Smooth muscle cell (in vitro differentiated cells): ENCODE data around the gene SPEM1. TPM values are rescaled to one million over a fixed set of nuclear protein-coding genes. Genes with fewer than 3 reads are reported as not detected.

Experiments used
- DNase-seq: peaks from one replicate; lab custom pipeline; 2025; ENCODE audit not compliant: unreplicated experiment; lab: John Stamatoyannopoulos, UW
- H2AFZ ChIP-seq: fragments of 200-600 bp; sonication (generic); 2 replicates; pipeline ENCODE4 v1.6.0; 2016; ENCODE audit warnings: antibody characterized with exemption, low read depth, mild to moderate bottlenecking
- H3F3A ChIP-seq: fragments of 200-600 bp; sonication (generic); 2 replicates; pipeline ENCODE4 v1.6.0; 2017; ENCODE audit warnings: antibody characterized with exemption, low read depth
- H3K27ac ChIP-seq: fragments of 200-600 bp; sonication (generic); 2 replicates; pipeline ENCODE4 v1.5.1; 2016; ENCODE audit warnings: low read depth, mild to moderate bottlenecking
- H3K27me3 ChIP-seq: fragments of 200-600 bp; sonication (generic); 2 replicates; pipeline ENCODE4 v1.6.1; 2016; ENCODE audit warnings: low read depth, mild to moderate bottlenecking
- H3K36me3 ChIP-seq: fragments of 200-600 bp; sonication (generic); 2 replicates; pipeline ENCODE4 v1.5.1; 2016; ENCODE audit warnings: low read depth
- H3K4me1 ChIP-seq: fragments of 200-600 bp; sonication (generic); 2 replicates; pipeline ENCODE4 v1.5.1; 2016; ENCODE audit warnings: low read depth
- H3K4me2 ChIP-seq: fragments of 200-600 bp; sonication (generic); 2 replicates; pipeline ENCODE4 v1.6.0; 2016; ENCODE audit warnings: mild to moderate bottlenecking
- H3K4me3 ChIP-seq: fragments of 200-600 bp; sonication (generic); 2 replicates; pipeline ENCODE4 v1.5.1; 2016; ENCODE audit warnings: mild to moderate bottlenecking
- H3K79me2 ChIP-seq: fragments of 200-600 bp; sonication (generic); 2 replicates; pipeline ENCODE4 v1.6.0; 2016; ENCODE audit warnings: low read depth, mild to moderate bottlenecking
- H3K9ac ChIP-seq: fragments of 200-600 bp; sonication (generic); 2 replicates; pipeline ENCODE4 v1.6.0; 2016; ENCODE audit warnings: low read depth
- H3K9me3 ChIP-seq: fragments of 200-600 bp; sonication (generic); replicated peaks from 2 replicates; pipeline ENCODE4 v1.5.1; 2016; ENCODE audit warnings: low read depth
- H4K20me1 ChIP-seq: fragments of 200-600 bp; sonication (generic); 2 replicates; pipeline ENCODE4 v1.6.0; 2016; ENCODE audit warnings: low read depth
- WGBS: methylation state at CpG from one replicate; pipeline ENCODE4 v1.1.7; 2016; ENCODE audit warnings: low lambda C conversion rate; 5-methylcytosine and 5-hydroxymethylcytosine counted together
- polyA plus RNA-seq: library from polyadenylated mRNA; unstranded; fragments of >200 nt; fragmentation: Nextera tagmentation; extraction: Ambion mirVana; gene quantifications from 2 replicates; pipeline ENCODE4 v1.2.1, GENCODE V29; 2016
- total RNA-seq: library from RNA; depleted of rRNA; stranded (reverse); fragments of >200 nt; gene quantifications from 2 replicates; pipeline ENCODE4 v1.2.3, GENCODE V29; 2014
- TF ChIP-seq, protein P1 (sequence below): fragments of 200-600 bp; sonication (generic); IDR thresholded peaks from 2 replicates; pipeline ENCODE4 v1.5.1; 2017; ENCODE audit warnings: borderline replicate concordance, mild to moderate bottlenecking, antibody characterized with exemption; ENCODE audit not compliant: insufficient read depth, poor library complexity, severe bottlenecking

The SPEM1 gene
- total and polyA plus RNA-seq, 2 experiments from 2014 or later = not detected

DNA sequence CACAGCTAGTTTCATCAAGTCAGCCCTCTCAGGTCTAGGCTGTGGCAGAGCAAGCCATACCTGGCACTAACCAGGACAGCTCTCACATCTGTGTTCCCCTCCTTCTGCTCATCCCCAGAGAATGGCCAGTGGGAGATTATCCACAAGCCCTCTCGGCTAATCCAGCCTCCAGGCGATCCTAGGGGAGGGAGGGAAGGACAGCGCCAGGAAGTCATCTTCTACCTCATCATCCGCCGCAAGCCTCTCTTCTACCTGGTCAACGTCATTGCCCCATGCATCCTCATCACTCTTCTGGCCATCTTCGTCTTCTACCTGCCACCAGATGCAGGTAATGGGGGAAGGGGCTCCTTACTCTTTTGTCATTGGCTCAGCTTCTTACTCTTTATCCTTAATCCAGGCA is 28.3 kb downstream of the SPEM1 start:
- H3K4me2 ChIP-seq = no peak overlapping the region
- H3K27me3 ChIP-seq = peaks cover 3% of the 10 kb centered on the region
- H4K20me1 ChIP-seq = no peaks in the 10 kb centered on the region
- no peaks in the 10 kb centered on the region for H3K36me3 ChIP-seq
- no peak overlapping the region for H2AFZ ChIP-seq
- H3K9ac ChIP-seq = no peak overlapping the region
- DNase-seq = no peak
- no peaks in the 10 kb centered on the region for H3K79me2 ChIP-seq
- 90% methylated on average over 7 of the region's 7 CpGs for WGBS
- no peaks in the 10 kb centered on the region for H3K9me3 ChIP-seq
- H3K4me1 ChIP-seq = peaks cover 5% of the 10 kb centered on the region
- TF ChIP-seq, protein P1, sequence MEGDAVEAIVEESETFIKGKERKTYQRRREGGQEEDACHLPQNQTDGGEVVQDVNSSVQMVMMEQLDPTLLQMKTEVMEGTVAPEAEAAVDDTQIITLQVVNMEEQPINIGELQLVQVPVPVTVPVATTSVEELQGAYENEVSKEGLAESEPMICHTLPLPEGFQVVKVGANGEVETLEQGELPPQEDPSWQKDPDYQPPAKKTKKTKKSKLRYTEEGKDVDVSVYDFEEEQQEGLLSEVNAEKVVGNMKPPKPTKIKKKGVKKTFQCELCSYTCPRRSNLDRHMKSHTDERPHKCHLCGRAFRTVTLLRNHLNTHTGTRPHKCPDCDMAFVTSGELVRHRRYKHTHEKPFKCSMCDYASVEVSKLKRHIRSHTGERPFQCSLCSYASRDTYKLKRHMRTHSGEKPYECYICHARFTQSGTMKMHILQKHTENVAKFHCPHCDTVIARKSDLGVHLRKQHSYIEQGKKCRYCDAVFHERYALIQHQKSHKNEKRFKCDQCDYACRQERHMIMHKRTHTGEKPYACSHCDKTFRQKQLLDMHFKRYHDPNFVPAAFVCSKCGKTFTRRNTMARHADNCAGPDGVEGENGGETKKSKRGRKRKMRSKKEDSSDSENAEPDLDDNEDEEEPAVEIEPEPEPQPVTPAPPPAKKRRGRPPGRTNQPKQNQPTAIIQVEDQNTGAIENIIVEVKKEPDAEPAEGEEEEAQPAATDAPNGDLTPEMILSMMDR = no peak
- H3K27ac ChIP-seq = no peak overlapping the region
- no peak overlapping the region for H3K4me3 ChIP-seq
- H3F3A ChIP-seq = no peaks in the 10 kb centered on the region

- no peak overlapping the region for H3K4me3 ChIP-seq
- DNase-seq = no peak
- H4K20me1 ChIP-seq = peaks cover 13% of the 10 kb centered on the region
- no peaks in the 10 kb centered on the region for H3K79me2 ChIP-seq
- 86% methylated on average over 3 of the region's 3 CpGs for WGBS
- H3K27me3 ChIP-seq = no peaks in the 10 kb centered on the region
- H3K9me3 ChIP-seq = no peaks in the 10 kb centered on the region
- TF ChIP-seq, protein P1 = no peak
- H2AFZ ChIP-seq = no peak overlapping the region
- no peaks in the 10 kb centered on the region for H3K36me3 ChIP-seq
- H3F3A ChIP-seq = peaks cover 35% of the 10 kb centered on the region
- no peak overlapping the region for H3K9ac ChIP-seq
- peaks cover 8% of the 10 kb centered on the region for H3K4me1 ChIP-seq
- H3K27ac ChIP-seq = no peak overlapping the region
- H3K4me2 ChIP-seq = no peak overlapping the region
Measured at GRCh38 chr17:7459961-7460545, 39.9 kb downstream of the SPEM1 start.

DNA sequence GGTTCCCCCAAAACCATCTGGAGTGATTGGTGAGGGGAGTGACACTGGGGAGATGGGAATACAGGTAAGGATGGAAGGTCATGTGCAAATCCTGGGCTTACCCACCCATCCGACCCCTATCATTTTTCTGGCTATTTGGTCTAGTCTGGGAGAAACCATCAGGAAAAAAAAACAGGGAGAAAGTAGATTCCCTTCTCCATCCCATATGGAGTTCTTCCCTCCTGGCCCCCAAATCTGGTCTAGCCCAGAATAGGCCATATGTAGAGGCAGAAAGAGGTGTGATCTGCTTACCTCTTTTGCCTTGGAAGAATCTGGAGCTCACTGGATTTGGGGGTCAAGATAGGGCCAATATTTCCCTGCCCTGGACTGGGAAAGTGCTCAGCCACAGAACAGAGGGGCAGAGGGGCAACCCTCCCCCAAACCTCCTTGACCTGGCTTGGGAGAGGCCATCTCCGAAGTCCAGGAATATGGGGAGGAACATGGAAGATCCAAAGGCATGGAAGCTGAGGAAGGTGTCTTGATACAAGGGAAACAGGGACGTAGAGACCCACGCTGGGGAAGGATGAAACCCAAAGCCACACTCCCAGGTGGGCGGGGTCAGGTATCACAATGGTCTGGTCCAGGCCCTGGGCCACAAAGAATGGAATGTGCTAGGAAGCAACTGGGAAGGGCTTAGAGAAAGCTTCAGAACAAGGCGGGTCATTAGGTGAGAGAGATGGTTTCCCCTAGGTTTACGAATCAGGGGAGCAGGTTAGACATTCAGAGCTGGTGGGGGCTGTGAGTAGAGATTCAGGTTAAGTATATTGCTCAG is 40.9 kb downstream of the SPEM1 start:
- Histone ChIP-seq H3K9ac (no peak overlapping the region), H3K4me3 (no peak overlapping the region), H3F3A (peaks cover 35% of the 10 kb centered on the region), H3K27me3 (no peaks in the 10 kb centered on the region), H4K20me1 (peaks cover 22% of the 10 kb centered on the region), H3K9me3 (no peaks in the 10 kb centered on the region), H3K4me2 (no peak overlapping the region), H3K4me1 (peaks cover 8% of the 10 kb centered on the region), H3K36me3 (no peaks in the 10 kb centered on the region), H3K27ac (no peak overlapping the region), H2AFZ (no peak overlapping the region), H3K79me2 (peaks cover 7% of the 10 kb centered on the region)
- TF ChIP-seq, protein P1 = no peak
- DNase-seq = no peak
- WGBS = 90% methylated on average over 7 of the region's 7 CpGs
